HAP-1 (cell line): ENCODE data around the gene BIRC7.

ENCODE experiments used
- DNase-seq, 2 experiments: peaks; one replicate each; pipeline ENCODE4 v3.0.0-alpha.2; 2016 to 2020; ENCODE audit warnings: low spot score in 2 of 2
- H3K27me3 ChIP-seq: fragments of 250-450 bp; sonication (Bioruptor Pico); 2 replicates; pipeline ENCODE4 v1.5.1; 2020; ENCODE audit warnings: low read depth, mild to moderate bottlenecking, moderate library complexity
- H3K36me3 ChIP-seq: fragments of 250-450 bp; sonication (Bioruptor Pico); replicated peaks from 2 replicates; pipeline ENCODE4 v1.5.1; 2020; ENCODE audit warnings: mild to moderate bottlenecking
- H3K4me1 ChIP-seq: fragments of 250-450 bp; sonication (Bioruptor Pico); 2 replicates; pipeline ENCODE4 v1.5.1; 2020; ENCODE audit warnings: mild to moderate bottlenecking
- H3K4me3 ChIP-seq: fragments of 250-450 bp; sonication (Bioruptor Pico); 2 replicates; pipeline ENCODE4 v1.5.1; 2020; ENCODE audit warnings: mild to moderate bottlenecking, moderate library complexity
- H3K9me3 ChIP-seq: fragments of 250-450 bp; sonication (Bioruptor Pico); 2 replicates; pipeline ENCODE4 v1.5.1; 2020; ENCODE audit warnings: mild to moderate bottlenecking, moderate library complexity
- in situ Hi-C: fragments of 300-500 bp; cut with MboI; formaldehyde crosslinking; loops from 3 replicates; pipeline ENCODE4 v1.14.3; 2020; ENCODE audit warnings: low sequenced_read_pairs, inconsistent platforms, mixed read lengths

The BIRC7 gene

GRCh38 chr20:63253065-63253437 is 17.3 kb downstream of the BIRC7 start:
- Histone ChIP-seq H3K36me3 (no peaks in the 10 kb centered on the region), H3K4me1 (no peaks in the 10 kb centered on the region), H3K9me3 (no peaks in the 10 kb centered on the region), H3K4me3 (no peak overlapping the region), H3K27me3 (peaks cover 54% of the 10 kb centered on the region)
- in situ Hi-C loops = no loop called here
- DNase-seq = no peak

GRCh38 chr20:63253438-63254231 is 17.9 kb downstream of the BIRC7 start:
- no peak for DNase-seq
- Histone ChIP-seq H3K9me3 (no peaks in the 10 kb centered on the region), H3K4me3 (no peak overlapping the region), H3K27me3 (peaks cover 59% of the 10 kb centered on the region), H3K4me1 (no peaks in the 10 kb centered on the region), H3K36me3 (no peaks in the 10 kb centered on the region)
- in situ Hi-C loops = no loop called here

GRCh38 chr20:63254232-63254605 is 18.5 kb downstream of the BIRC7 start, which contains the start of gene NKAIN4:
Gene NKAIN4, minus strand, starts transcription at chr20:63254463. Its CDS starts 13 bp downstream, at chr20:63254450.
- no peaks in the 10 kb centered on the region for H3K36me3 ChIP-seq
- no peaks in the 10 kb centered on the region for H3K4me1 ChIP-seq
- H3K27me3 ChIP-seq = peaks cover 61% of the 10 kb centered on the region
- no peak within 1 kb of the TSS for H3K4me3 ChIP-seq
- no peak for DNase-seq
- H3K9me3 ChIP-seq = no peaks in the 10 kb centered on the region
- in situ Hi-C loops = no loop called here

- no peaks in the 10 kb centered on the region for H3K4me1 ChIP-seq
- no peaks in the 10 kb centered on the region for H3K9me3 ChIP-seq
- H3K27me3 ChIP-seq = peaks cover 66% of the 10 kb centered on the region
- in situ Hi-C loops = no loop called here
- no peak for DNase-seq
- no peaks in the 10 kb centered on the region for H3K36me3 ChIP-seq
- no peak overlapping the region for H3K4me3 ChIP-seq
Measured at GRCh38 chr20:63254606-63255384, 19.1 kb downstream of the BIRC7 start.

GRCh38 chr20:63255931-63256704 is 20.4 kb downstream of the BIRC7 start:
- H3K36me3 ChIP-seq = no peaks in the 10 kb centered on the region
- no peaks in the 10 kb centered on the region for H3K9me3 ChIP-seq
- H3K4me3 ChIP-seq = no peak overlapping the region
- DNase-seq = no peak
- in situ Hi-C loops = no loop called here
- H3K27me3 ChIP-seq = peaks cover 80% of the 10 kb centered on the region
- no peaks in the 10 kb centered on the region for H3K4me1 ChIP-seq

- Histone ChIP-seq H3K9me3 (no peaks in the 10 kb centered on the region), H3K36me3 (no peaks in the 10 kb centered on the region), H3K4me3 (no peak overlapping the region), H3K27me3 (peaks cover 83% of the 10 kb centered on the region), H3K4me1 (no peaks in the 10 kb centered on the region)
- no peak for DNase-seq
- in situ Hi-C loops = no loop called here
Measured at GRCh38 chr20:63256954-63257353, 21.2 kb downstream of the BIRC7 start.

- no peak for DNase-seq
- Histone ChIP-seq H3K4me3 (no peak overlapping the region), H3K36me3 (no peaks in the 10 kb centered on the region), H3K4me1 (no peaks in the 10 kb centered on the region), H3K9me3 (no peaks in the 10 kb centered on the region), H3K27me3 (peaks cover 79% of the 10 kb centered on the region)
- in situ Hi-C loops = no loop called here
Measured at GRCh38 chr20:63257629-63258028, 21.9 kb downstream of the BIRC7 start.

- Histone ChIP-seq H3K4me3 (no peak overlapping the region), H3K27me3 (peaks cover 79% of the 10 kb centered on the region), H3K36me3 (no peaks in the 10 kb centered on the region), H3K4me1 (no peaks in the 10 kb centered on the region), H3K9me3 (no peaks in the 10 kb centered on the region)
- DNase-seq = no peak
- in situ Hi-C loops = no loop called here
Measured at GRCh38 chr20:63258781-63259180, 23.1 kb downstream of the BIRC7 start.

GRCh38 chr20:63259734-63260460 is 24.2 kb downstream of the BIRC7 start:
- H3K4me3 ChIP-seq = no peak overlapping the region
- H3K9me3 ChIP-seq = no peaks in the 10 kb centered on the region
- no peaks in the 10 kb centered on the region for H3K36me3 ChIP-seq
- no peak for DNase-seq
- H3K4me1 ChIP-seq = no peaks in the 10 kb centered on the region
- in situ Hi-C loops = no loop called here
- peaks cover 80% of the 10 kb centered on the region for H3K27me3 ChIP-seq

- Histone ChIP-seq H3K4me1 (no peaks in the 10 kb centered on the region), H3K9me3 (no peaks in the 10 kb centered on the region), H3K4me3 (no peak overlapping the region), H3K27me3 (peaks cover 80% of the 10 kb centered on the region), H3K36me3 (no peaks in the 10 kb centered on the region)
- no peak for DNase-seq
- in situ Hi-C loops = no loop called here
Measured at GRCh38 chr20:63260521-63260920, 24.8 kb downstream of the BIRC7 start.

GRCh38 chr20:63261060-63261794 is 25.5 kb downstream of the BIRC7 start:
- DNase-seq = no peak
- no peaks in the 10 kb centered on the region for H3K36me3 ChIP-seq
- in situ Hi-C loops = no loop called here
- H3K27me3 ChIP-seq = peaks cover 80% of the 10 kb centered on the region
- no peaks in the 10 kb centered on the region for H3K9me3 ChIP-seq
- H3K4me3 ChIP-seq = no peak overlapping the region
- no peaks in the 10 kb centered on the region for H3K4me1 ChIP-seq

GRCh38 chr20:63261795-63262528 is 26.3 kb downstream of the BIRC7 start:
- Histone ChIP-seq H3K4me3 (no peak overlapping the region), H3K27me3 (peaks cover 74% of the 10 kb centered on the region), H3K9me3 (no peaks in the 10 kb centered on the region), H3K36me3 (no peaks in the 10 kb centered on the region), H3K4me1 (no peaks in the 10 kb centered on the region)
- in situ Hi-C loops = no loop called here
- DNase-seq = no peak
